Subcutaneous adipose tissue (tissue), 4 donors: ENCODE measurements around the gene AOC2. TPM values are rescaled to one million over a fixed set of nuclear protein-coding genes. Genes with fewer than 3 reads are reported as not detected.

Experiments
- CTCF ChIP-seq: fragments of 450-650 bp; IDR thresholded peaks from one replicate; pipeline ENCODE4 v1.5.1; 2016; ENCODE audit warnings: low read depth, mild to moderate bottlenecking, control low read depth, antibody characterized with exemption, moderate library complexity
- total RNA-seq, 4 donors: library from RNA; depleted of rRNA; stranded (reverse); fragments of >200 nt; gene quantifications; one replicate each; pipeline ENCODE4 v1.1.0, GENCODE V29; 2016

The AOC2 gene
- total RNA-seq, 4 donors from 2014 or later = 4.1 to 15.0 (median 9.4) TPM

- no peak for TF ChIP-seq CTCF
These were observed 42.1 kb downstream of the AOC2 start for GRCh38 chr17:42886283-42887176.

GRCh38 chr17:42889809-42890208 is 45.4 kb downstream of the AOC2 start:
- no peak for TF ChIP-seq CTCF

- TF ChIP-seq CTCF = no peak
These were observed 47.3 kb downstream of the AOC2 start for GRCh38 chr17:42891539-42892152.

- no peak for TF ChIP-seq CTCF
These were observed 49.0 kb downstream of the AOC2 start for GRCh38 chr17:42893359-42893758.

GRCh38 chr17:42894283-42895184 is 50.2 kb downstream of the AOC2 start:
- TF ChIP-seq CTCF = no peak

GRCh38 chr17:42895185-42895555 is 50.8 kb downstream of the AOC2 start:
- TF ChIP-seq CTCF = no peak
